ENCODE data around the gene NMRAL1.

- no peak for TF ChIP-seq ZNF565 (CRISPR knock-in tag; conservative IDR thresholded peaks at IDR 0.05; ENCODE audit: low read depth)
- no peak for TF ChIP-seq CREB5 (CRISPR knock-in tag; IDR thresholded peaks at IDR 0.05; ENCODE audit: low read depth)
- TF ChIP-seq, protein P1, sequence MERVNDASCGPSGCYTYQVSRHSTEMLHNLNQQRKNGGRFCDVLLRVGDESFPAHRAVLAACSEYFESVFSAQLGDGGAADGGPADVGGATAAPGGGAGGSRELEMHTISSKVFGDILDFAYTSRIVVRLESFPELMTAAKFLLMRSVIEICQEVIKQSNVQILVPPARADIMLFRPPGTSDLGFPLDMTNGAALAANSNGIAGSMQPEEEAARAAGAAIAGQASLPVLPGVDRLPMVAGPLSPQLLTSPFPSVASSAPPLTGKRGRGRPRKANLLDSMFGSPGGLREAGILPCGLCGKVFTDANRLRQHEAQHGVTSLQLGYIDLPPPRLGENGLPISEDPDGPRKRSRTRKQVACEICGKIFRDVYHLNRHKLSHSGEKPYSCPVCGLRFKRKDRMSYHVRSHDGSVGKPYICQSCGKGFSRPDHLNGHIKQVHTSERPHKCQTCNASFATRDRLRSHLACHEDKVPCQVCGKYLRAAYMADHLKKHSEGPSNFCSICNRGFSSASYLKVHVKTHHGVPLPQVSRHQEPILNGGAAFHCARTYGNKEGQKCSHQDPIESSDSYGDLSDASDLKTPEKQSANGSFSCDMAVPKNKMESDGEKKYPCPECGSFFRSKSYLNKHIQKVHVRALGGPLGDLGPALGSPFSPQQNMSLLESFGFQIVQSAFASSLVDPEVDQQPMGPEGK (CRISPR knock-in tag; IDR thresholded peaks at IDR 0.05; ENCODE audit: borderline replicate concordance): no peak
- no peak for TF ChIP-seq ZNF8 (CRISPR knock-in tag; IDR thresholded peaks at IDR 0.05)
- no peak for TF ChIP-seq ZFP3 (CRISPR knock-in tag; IDR thresholded peaks at IDR 0.05)
- TF ChIP-seq TCF4 (CRISPR knock-in tag; IDR thresholded peaks at IDR 0.05; ENCODE audit: borderline replicate concordance): no peak
- no peak for TF ChIP-seq ISL1 (CRISPR knock-in tag; IDR thresholded peaks at IDR 0.05)
Measured at GRCh38 chr16:4419402-4419959, 54.9 kb downstream of the NMRAL1 start.
